ENCODE measurements around the gene RASL10A.
A peak's percentile ranks its signal among the peaks of the same experiment; 100 is the strongest.

Gene RASL10A

GRCh38 chr22:29270475-29271271 lies 44.8 kb downstream of the RASL10A start:
- no peak for DNase-seq (ENCODE audit: extremely low read depth in 1 of 2, low read depth in 1 of 2)

- no peak for DNase-seq (ENCODE audit: extremely low read depth in 1 of 2, low read depth in 1 of 2)
Measured at GRCh38 chr22:29269731-29270474, 45.6 kb downstream of the RASL10A start.

GRCh38 chr22:29269230-29269604 lies 46.3 kb downstream of the RASL10A start:
- DNase-seq (ENCODE audit: extremely low read depth in 1 of 2, low read depth in 1 of 2): no peak

GRCh38 chr22:29268511-29269229 lies 46.8 kb downstream of the RASL10A start:
- peak in 1 of 2 donors; percentile 19 for DNase-seq (ENCODE audit: extremely low read depth in 1 of 2, low read depth in 1 of 2)

- DNase-seq (ENCODE audit: extremely low read depth in 1 of 2, low read depth in 1 of 2): peak; percentile 92 to 95
Measured at GRCh38 chr22:29267858-29268510, 47.5 kb downstream of the RASL10A start, which contains the start of the genes EWSR1 and RHBDD3. EWSR1 (plus strand) TSS chr22:29268268; CDS start chr22:29268337, 69 bp downstream. RHBDD3 (minus strand) TSS chr22:29267981; CDS start chr22:29265626, 2,355 bp downstream.

- no peak for DNase-seq (ENCODE audit: extremely low read depth in 1 of 2, low read depth in 1 of 2)
Measured at GRCh38 chr22:29267462-29267857, 48.0 kb downstream of the RASL10A start.

- no peak for DNase-seq (ENCODE audit: extremely low read depth in 1 of 2, low read depth in 1 of 2)
Measured at GRCh38 chr22:29266564-29267461, 48.7 kb downstream of the RASL10A start.

GRCh38 chr22:29265929-29266328 lies 49.6 kb downstream of the RASL10A start:
- DNase-seq (ENCODE audit: extremely low read depth in 1 of 2, low read depth in 1 of 2): no peak

- DNase-seq (ENCODE audit: extremely low read depth in 1 of 2, low read depth in 1 of 2): no peak
Measured at GRCh38 chr22:29265305-29265704, 50.2 kb downstream of the RASL10A start.

GRCh38 chr22:29263791-29264276 lies 51.7 kb downstream of the RASL10A start:
- no peak for DNase-seq (ENCODE audit: extremely low read depth in 1 of 2, low read depth in 1 of 2)
